Karpas-422 (cell line): Measurements from ENCODE around the gene CTU2. TPM values are rescaled to one million over a fixed set of nuclear protein-coding genes. Genes with fewer than 3 reads are reported as not detected.

Experiments used
- DNase-seq: peaks from one replicate; pipeline ENCODE4 v3.0.0-alpha.2; 2015
- H2AFZ ChIP-seq: fragments of 200-600 bp; sonication (generic); 2 replicates; pipeline ENCODE4 v1.6.1; 2014; ENCODE audit warnings: antibody characterized with exemption, low read length, mixed read lengths
- H3K27ac ChIP-seq: fragments of 200-600 bp; sonication (generic); 2 replicates; pipeline ENCODE4 v1.5.1; 2014; ENCODE audit warnings: mild to moderate bottlenecking, low read length, moderate library complexity
- H3K27me3 ChIP-seq: fragments of 200-600 bp; sonication (generic); 2 replicates; pipeline ENCODE4 v1.6.1; 2014; ENCODE audit warnings: low read length, mixed read lengths
- H3K36me3 ChIP-seq: fragments of 200-600 bp; sonication (generic); 2 replicates; pipeline ENCODE4 v1.6.1; 2014; ENCODE audit warnings: low read length, mixed read lengths; ENCODE audit not compliant: insufficient read depth
- H3K4me1 ChIP-seq: fragments of 200-600 bp; sonication (generic); 2 replicates; pipeline ENCODE4 v1.6.1; 2014; ENCODE audit warnings: mild to moderate bottlenecking, low read length, mixed read lengths
- H3K4me2 ChIP-seq: fragments of 200-600 bp; sonication (generic); 2 replicates; pipeline ENCODE4 v1.6.1; 2014; ENCODE audit warnings: low read length, low read depth, mild to moderate bottlenecking; ENCODE audit not compliant: poor library complexity, severe bottlenecking
- H3K4me3 ChIP-seq: fragments of 200-600 bp; sonication (generic); 2 replicates; pipeline ENCODE4 v1.5.1; 2014; ENCODE audit warnings: mild to moderate bottlenecking, antibody characterized with exemption, low read length, mixed read lengths
- H3K79me2 ChIP-seq: fragments of 200-600 bp; sonication (generic); 2 replicates; pipeline ENCODE4 v1.6.1; 2014; ENCODE audit warnings: mild to moderate bottlenecking, low read length, mixed read lengths
- H3K9ac ChIP-seq: fragments of 200-600 bp; sonication (generic); 2 replicates; pipeline ENCODE4 v1.6.0; 2014; ENCODE audit warnings: low read length
- H3K9me2 ChIP-seq: fragments of 200-600 bp; sonication (generic), shearing (Covaris generic); replicated peaks from 2 replicates; pipeline ENCODE4 v1.6.0; 2014; ENCODE audit warnings: mild to moderate bottlenecking, low read length, moderate library complexity; ENCODE audit not compliant: insufficient read depth
- H3K9me3 ChIP-seq: fragments of 300-700, 200-600 bp; sonication (generic); 2 replicates; pipeline ENCODE4 v1.6.1; 2014; ENCODE audit warnings: low read length, mixed read lengths
- H4K20me1 ChIP-seq: fragments of 200-600 bp; sonication (generic); 2 replicates; pipeline ENCODE4 v1.6.1; 2014; ENCODE audit warnings: mild to moderate bottlenecking, antibody characterized with exemption, low read length, low read depth; ENCODE audit not compliant: insufficient read depth
- total RNA-seq: library from RNA; depleted of rRNA; stranded (reverse); fragments of >200 nt; shearing (Covaris generic); gene quantifications from 2 replicates; pipeline ENCODE4 v1.2.3, GENCODE V29; 2014; ENCODE audit warnings: low replicate concordance; rRNA removed

CTU2 gene
- total RNA-seq, 1 experiment from 2014 or later = 11.3 TPM

- Histone ChIP-seq H3K79me2 (no peaks in the 10 kb centered on the region), H3K4me1 (0 out of 2 replicates have a peak, but pooled peaks cover 5% of the 10 kb centered on the region), H4K20me1 (no peaks in the 10 kb centered on the region)
These were observed 56.1 kb downstream of the CTU2 start for GRCh38 chr16:88762258-88762870.

DNA sequence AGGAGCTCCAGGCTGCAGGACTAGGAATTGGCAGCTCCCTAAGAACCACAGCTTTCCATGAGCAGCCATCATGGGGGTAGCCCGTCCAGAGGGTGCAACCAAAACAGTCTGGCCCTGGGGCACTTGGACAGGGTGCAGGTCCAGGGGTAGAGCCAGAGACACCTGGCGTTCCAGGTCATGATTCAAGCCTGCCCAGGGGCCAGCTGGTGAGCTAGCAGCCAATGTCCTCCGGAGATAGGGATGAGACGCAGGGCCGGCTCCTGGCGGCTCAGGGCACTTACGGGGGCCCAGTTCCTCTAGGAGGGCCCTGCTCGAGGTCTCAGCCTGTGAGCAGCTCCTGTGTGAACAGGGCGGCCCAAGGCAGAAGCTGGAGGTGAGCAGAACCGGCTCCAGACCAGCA, 56.6 kb downstream of the CTU2 start:
- no peak overlapping the region for H2AFZ ChIP-seq
- no peaks in the 10 kb centered on the region for H3K9me3 ChIP-seq
- H3K9me2 ChIP-seq = no peaks in the 10 kb centered on the region
- H3K4me3 ChIP-seq = no peak overlapping the region
- no peaks in the 10 kb centered on the region for H3K36me3 ChIP-seq
- H3K27me3 ChIP-seq = no peaks in the 10 kb centered on the region
- H3K4me1 ChIP-seq = 0 out of 2 replicates have a peak, but pooled peaks cover 5% of the 10 kb centered on the region
- H3K79me2 ChIP-seq = no peaks in the 10 kb centered on the region
- H3K4me2 ChIP-seq = no peak overlapping the region
- H3K9ac ChIP-seq = no peak overlapping the region
- no peak for DNase-seq
- H4K20me1 ChIP-seq = no peaks in the 10 kb centered on the region
- H3K27ac ChIP-seq = no peak overlapping the region

More at GRCh38 chr16:88762258-88762870, 56.1 kb downstream of the CTU2 start:
- no peak overlapping the region for H3K9ac ChIP-seq
- H3K4me2 ChIP-seq = no peak overlapping the region
- H3K9me3 ChIP-seq = no peaks in the 10 kb centered on the region
- DNase-seq = no peak
- no peak overlapping the region for H2AFZ ChIP-seq
- H3K27me3 ChIP-seq = no peaks in the 10 kb centered on the region
- no peaks in the 10 kb centered on the region for H3K36me3 ChIP-seq
- no peak overlapping the region for H3K27ac ChIP-seq
- H3K4me3 ChIP-seq = no peak overlapping the region
- H3K9me2 ChIP-seq = no peaks in the 10 kb centered on the region

- Histone ChIP-seq H3K4me2 (no peak overlapping the region), H3K79me2 (no peaks in the 10 kb centered on the region)
These were observed 57.3 kb downstream of the CTU2 start for GRCh38 chr16:88763502-88764053.

GRCh38 chr16:88764080-88764479, 57.8 kb downstream of the CTU2 start:
- no peaks in the 10 kb centered on the region for H3K36me3 ChIP-seq
- 0 out of 2 replicates have a peak, but pooled peaks cover 5% of the 10 kb centered on the region for H3K4me1 ChIP-seq
- no peaks in the 10 kb centered on the region for H3K27me3 ChIP-seq
- H3K9me3 ChIP-seq = no peaks in the 10 kb centered on the region
- DNase-seq = no peak
- H3K4me2 ChIP-seq = no peak overlapping the region
- H3K9me2 ChIP-seq = no peaks in the 10 kb centered on the region
- no peak overlapping the region for H2AFZ ChIP-seq
- H3K4me3 ChIP-seq = no peak overlapping the region
- H3K79me2 ChIP-seq = no peaks in the 10 kb centered on the region
- H4K20me1 ChIP-seq = no peaks in the 10 kb centered on the region
- H3K9ac ChIP-seq = no peak overlapping the region
- no peak overlapping the region for H3K27ac ChIP-seq

More at GRCh38 chr16:88763502-88764053, 57.3 kb downstream of the CTU2 start:
- H3K27me3 ChIP-seq = no peaks in the 10 kb centered on the region
- no peaks in the 10 kb centered on the region for H3K9me3 ChIP-seq
- no peak for DNase-seq
- H3K27ac ChIP-seq = no peak overlapping the region
- no peak overlapping the region for H2AFZ ChIP-seq
- 0 out of 2 replicates have a peak, but pooled peaks cover 5% of the 10 kb centered on the region for H3K4me1 ChIP-seq
- H4K20me1 ChIP-seq = no peaks in the 10 kb centered on the region
- no peaks in the 10 kb centered on the region for H3K9me2 ChIP-seq
- no peaks in the 10 kb centered on the region for H3K36me3 ChIP-seq
- H3K4me3 ChIP-seq = no peak overlapping the region
- H3K9ac ChIP-seq = no peak overlapping the region

GRCh38 chr16:88764913-88765349, 58.6 kb downstream of the CTU2 start:
- H3K36me3 ChIP-seq = no peaks in the 10 kb centered on the region
- H4K20me1 ChIP-seq = no peaks in the 10 kb centered on the region
- no peaks in the 10 kb centered on the region for H3K9me2 ChIP-seq
- no peaks in the 10 kb centered on the region for H3K27me3 ChIP-seq
- no peak overlapping the region for H3K27ac ChIP-seq
- no peak overlapping the region for H3K4me2 ChIP-seq
- H3K4me1 ChIP-seq = peaks cover 3% of the 10 kb centered on the region
- H3K79me2 ChIP-seq = no peaks in the 10 kb centered on the region
- H3K9ac ChIP-seq = no peak overlapping the region
- H3K4me3 ChIP-seq = no peak overlapping the region
- no peak for DNase-seq
- H2AFZ ChIP-seq = no peak overlapping the region
- H3K9me3 ChIP-seq = no peaks in the 10 kb centered on the region

Other genes with a start within 250 kb of the CTU2 start
- gene ZC3H18, start 136.1 kb upstream of the CTU2 start, total RNA-seq = 8.3 and 17.5 TPM in 2 replicates
- not detected in 2 replicates for gene IL17C, start 67.9 kb upstream of the CTU2 start, total RNA-seq
- gene CYBA, start 55.5 kb upstream of the CTU2 start, total RNA-seq = 395 and 1,207 TPM in 2 replicates
- gene MVD, start 43.4 kb upstream of the CTU2 start, total RNA-seq = 35.0 and 82.2 TPM in 2 replicates
- 1.3 and 1.4 TPM in 2 replicates for gene SNAI3, start 20.0 kb upstream of the CTU2 start, total RNA-seq
- 16.9 and 27.1 TPM in 2 replicates for gene RNF166, start 95 bp upstream of the CTU2 start, total RNA-seq
- 1.8 and 2.1 TPM in 2 replicates for gene PIEZO1, start 78.7 kb downstream of the CTU2 start, total RNA-seq
- gene CDT1, start 97.3 kb downstream of the CTU2 start, total RNA-seq = 20.4 and 40.3 TPM in 2 replicates
- gene APRT, start 105.4 kb downstream of the CTU2 start, total RNA-seq = 193 and 232 TPM in 2 replicates
- gene GALNS, start 150.4 kb downstream of the CTU2 start, total RNA-seq = 18.1 and 26.8 TPM in 2 replicates
- gene TRAPPC2L, start 150.6 kb downstream of the CTU2 start, total RNA-seq = 58.0 and 84.6 TPM in 2 replicates
- gene PABPN1L, start 160.2 kb downstream of the CTU2 start, total RNA-seq = not detected in 2 replicates